A673 (cell line): ENCODE measurements around the gene MAP3K19.

Experiments
- EZH2 ChIP-seq: fragments of 200-600 bp; sonication (generic); IDR thresholded peaks from 2 replicates; pipeline ENCODE4 v1.6.1; 2017; ENCODE audit warnings: borderline replicate concordance, low read depth, mild to moderate bottlenecking, mixed read lengths, antibody characterized with exemption, low read length; ENCODE audit not compliant: poor library complexity, severe bottlenecking
- TF ChIP-seq, protein P1 (sequence below): fragments of 300-800, 200-600 bp; sonication (generic); conservative IDR thresholded peaks from 2 replicates; pipeline ENCODE4 v1.5.1; 2017; ENCODE audit warnings: low read depth, mild to moderate bottlenecking, antibody characterized with exemption, low read length, moderate library complexity, mixed read lengths

- TF ChIP-seq, protein P1, sequence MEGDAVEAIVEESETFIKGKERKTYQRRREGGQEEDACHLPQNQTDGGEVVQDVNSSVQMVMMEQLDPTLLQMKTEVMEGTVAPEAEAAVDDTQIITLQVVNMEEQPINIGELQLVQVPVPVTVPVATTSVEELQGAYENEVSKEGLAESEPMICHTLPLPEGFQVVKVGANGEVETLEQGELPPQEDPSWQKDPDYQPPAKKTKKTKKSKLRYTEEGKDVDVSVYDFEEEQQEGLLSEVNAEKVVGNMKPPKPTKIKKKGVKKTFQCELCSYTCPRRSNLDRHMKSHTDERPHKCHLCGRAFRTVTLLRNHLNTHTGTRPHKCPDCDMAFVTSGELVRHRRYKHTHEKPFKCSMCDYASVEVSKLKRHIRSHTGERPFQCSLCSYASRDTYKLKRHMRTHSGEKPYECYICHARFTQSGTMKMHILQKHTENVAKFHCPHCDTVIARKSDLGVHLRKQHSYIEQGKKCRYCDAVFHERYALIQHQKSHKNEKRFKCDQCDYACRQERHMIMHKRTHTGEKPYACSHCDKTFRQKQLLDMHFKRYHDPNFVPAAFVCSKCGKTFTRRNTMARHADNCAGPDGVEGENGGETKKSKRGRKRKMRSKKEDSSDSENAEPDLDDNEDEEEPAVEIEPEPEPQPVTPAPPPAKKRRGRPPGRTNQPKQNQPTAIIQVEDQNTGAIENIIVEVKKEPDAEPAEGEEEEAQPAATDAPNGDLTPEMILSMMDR, result no peak
- TF ChIP-seq EZH2, result no peak
These were observed 120.1 kb downstream of the MAP3K19 start for GRCh38 chr2:134927195-134927594.
